ENCODE data around the gene NAA40. TPM values are rescaled to one million over a fixed set of nuclear protein-coding genes. Genes with fewer than 3 reads are reported as not detected.

The NAA40 gene
- total RNA-seq, 1 experiment from 2014 or later, result 43.7 TPM

- DNase-seq, result no peak
- H3K36me3 Mint-ChIP-seq (ENCODE audit: insufficient read depth, unreplicated experiment), result peaks cover 32% of the 10 kb centered on the region
- H3K36me3 ChIP-seq (ENCODE audit: control insufficient read depth, insufficient read depth, low read length), result no peaks in the 10 kb centered on the region
- no peaks in the 10 kb centered on the region for H3K27me3 ChIP-seq (replicated peaks; ENCODE audit: control insufficient read depth, insufficient read depth, low read length)
- ChIA-PET POLR2A (no interaction called here), CTCF (interaction anchor here (0.6 to 1.2 kb wide), 3 partner anchors 20 to 76 kb away, joined by 3 to 7 read pairs (median 5); no protein-coding TSS in a partner anchor)
- no peak overlapping the region for H3K4me3 Mint-ChIP-seq (ENCODE audit: unreplicated experiment)
- TF ChIP-seq, protein P1, sequence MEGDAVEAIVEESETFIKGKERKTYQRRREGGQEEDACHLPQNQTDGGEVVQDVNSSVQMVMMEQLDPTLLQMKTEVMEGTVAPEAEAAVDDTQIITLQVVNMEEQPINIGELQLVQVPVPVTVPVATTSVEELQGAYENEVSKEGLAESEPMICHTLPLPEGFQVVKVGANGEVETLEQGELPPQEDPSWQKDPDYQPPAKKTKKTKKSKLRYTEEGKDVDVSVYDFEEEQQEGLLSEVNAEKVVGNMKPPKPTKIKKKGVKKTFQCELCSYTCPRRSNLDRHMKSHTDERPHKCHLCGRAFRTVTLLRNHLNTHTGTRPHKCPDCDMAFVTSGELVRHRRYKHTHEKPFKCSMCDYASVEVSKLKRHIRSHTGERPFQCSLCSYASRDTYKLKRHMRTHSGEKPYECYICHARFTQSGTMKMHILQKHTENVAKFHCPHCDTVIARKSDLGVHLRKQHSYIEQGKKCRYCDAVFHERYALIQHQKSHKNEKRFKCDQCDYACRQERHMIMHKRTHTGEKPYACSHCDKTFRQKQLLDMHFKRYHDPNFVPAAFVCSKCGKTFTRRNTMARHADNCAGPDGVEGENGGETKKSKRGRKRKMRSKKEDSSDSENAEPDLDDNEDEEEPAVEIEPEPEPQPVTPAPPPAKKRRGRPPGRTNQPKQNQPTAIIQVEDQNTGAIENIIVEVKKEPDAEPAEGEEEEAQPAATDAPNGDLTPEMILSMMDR (IDR thresholded peaks at IDR 0.05; ENCODE audit: insufficient read depth in 1 of 2, low read depth in 1 of 2, low read length in 1 of 2, severe bottlenecking in 1 of 2, unreplicated experiment in 1 of 2), result no peak
- BruUV-seq (replicated peaks), result no TSS peak
- H3K9me3 Mint-ChIP-seq (ENCODE audit: unreplicated experiment), result no peaks in the 10 kb centered on the region
- H3K4me3 ChIP-seq (ENCODE audit: low read depth, low read length), result no peak overlapping the region
- no peaks in the 10 kb centered on the region for H3K9me3 ChIP-seq
- no peaks in the 10 kb centered on the region for H3K27me3 Mint-ChIP-seq (ENCODE audit: insufficient read depth, unreplicated experiment)
- H3K27ac Mint-ChIP-seq (ENCODE audit: unreplicated experiment), result peak overlapping the region; percentile 21
- H3K4me1 ChIP-seq, result 0 out of 2 replicates have a peak, but pooled peaks cover 12% of the 10 kb centered on the region
- no peaks in the 10 kb centered on the region for H3K4me1 Mint-ChIP-seq (ENCODE audit: low read depth, unreplicated experiment)
- intact Hi-C loops (cut with micrococcal nuclease; ENCODE audit: unreplicated experiment), result no loop called here
Measured at GRCh38 chr11:63913866-63914830, 24.7 kb upstream of the NAA40 start.

GRCh38 chr11:63914896-63915691 lies 23.7 kb upstream of the NAA40 start:
- ChIA-PET CTCF (interaction anchor here (1.2 kb wide), 2 partner anchors 19 to 31 kb away, joined by 5 to 7 read pairs; no protein-coding TSS in a partner anchor), POLR2A (no interaction called here)
- no peaks in the 10 kb centered on the region for H3K9me3 Mint-ChIP-seq (ENCODE audit: unreplicated experiment)
- TF ChIP-seq, protein P1 (IDR thresholded peaks at IDR 0.05; ENCODE audit: insufficient read depth in 1 of 2, low read depth in 1 of 2, low read length in 1 of 2, severe bottlenecking in 1 of 2, unreplicated experiment in 1 of 2), result no peak
- H3K27me3 Mint-ChIP-seq (ENCODE audit: insufficient read depth, unreplicated experiment), result no peaks in the 10 kb centered on the region
- H3K4me3 Mint-ChIP-seq (ENCODE audit: unreplicated experiment), result peak overlapping the region; percentile 88
- DNase-seq, result no peak
- no peak overlapping the region for H3K27ac Mint-ChIP-seq (ENCODE audit: unreplicated experiment)
- BruUV-seq (replicated peaks), result no TSS peak
- peaks cover 28% of the 10 kb centered on the region for H3K36me3 Mint-ChIP-seq (ENCODE audit: insufficient read depth, unreplicated experiment)
- H3K27me3 ChIP-seq (replicated peaks; ENCODE audit: control insufficient read depth, insufficient read depth, low read length), result no peaks in the 10 kb centered on the region
- H3K4me3 ChIP-seq (ENCODE audit: low read depth, low read length), result no peak overlapping the region
- H3K4me1 ChIP-seq, result 0 out of 2 replicates have a peak, but pooled peaks cover 12% of the 10 kb centered on the region
- H3K4me1 Mint-ChIP-seq (ENCODE audit: low read depth, unreplicated experiment), result no peaks in the 10 kb centered on the region
- no peaks in the 10 kb centered on the region for H3K36me3 ChIP-seq (ENCODE audit: control insufficient read depth, insufficient read depth, low read length)
- intact Hi-C loops (cut with micrococcal nuclease; ENCODE audit: unreplicated experiment), result no loop called here
- H3K9me3 ChIP-seq, result no peaks in the 10 kb centered on the region
